ENCODE results near the gene MRPL30.

DNA sequence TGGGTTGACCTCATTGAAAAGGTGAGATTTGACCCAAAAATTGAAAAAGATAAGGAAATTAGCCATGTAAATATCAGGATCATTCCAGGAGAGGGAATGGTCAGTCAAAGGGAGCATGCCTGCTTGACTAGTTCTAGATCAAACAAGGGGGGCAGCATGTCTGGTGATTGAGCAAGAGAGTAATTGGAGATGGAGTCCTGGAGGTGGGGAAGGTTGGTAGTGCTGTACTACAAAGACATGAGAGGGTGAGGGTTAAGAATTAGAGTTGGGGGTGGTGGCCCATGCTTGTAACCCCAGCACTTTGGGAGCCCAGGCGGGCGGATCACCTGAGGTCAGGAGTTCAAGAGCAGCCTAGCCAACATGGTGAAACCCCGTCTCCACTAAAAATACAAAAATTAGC, 2.0 kb downstream of the MRPL30 start:
- no peak for TF ChIP-seq POLR2A (IDR thresholded peaks at IDR 0.05)
- TF ChIP-seq CTCF (IDR thresholded peaks at IDR 0.05) = no peak
